Muscle of back (tissue), 11 donors: ENCODE measurements around the gene RABAC1. TPM values are rescaled to one million over a fixed set of nuclear protein-coding genes. Genes with fewer than 3 reads are reported as not detected.
"Not testable (repeated sequence)": the region's sequence is repeated elsewhere in the genome, so short reads cannot be mapped to it uniquely, and the experiment has no call there.

ENCODE experiments used
- DNase-seq, 3 donors: peaks; one replicate each; pipeline versions ENCODE4 v3.0.0 to v3.0.0-alpha.2; 2013
- polyA plus RNA-seq, 10 donors: library from polyadenylated mRNA; unstranded; fragments of 120-200 nt; gene quantifications; one replicate each; pipeline ENCODE4 v1.2.1, GENCODE V29; 2013; ENCODE audit not compliant: insufficient read length in 10 of 10

The RABAC1 gene
- polyA plus RNA-seq, 10 donors, result 44.2 to 104 (median 59.9) TPM

- DNase-seq, result not testable (repeated sequence)
Measured at GRCh38 chr19:41991925-41992569, 32.9 kb upstream of the RABAC1 start.

- DNase-seq, result no peak
Measured at GRCh38 chr19:41991025-41991424, 31.9 kb upstream of the RABAC1 start.

GRCh38 chr19:41990615-41991014 is 31.5 kb upstream of the RABAC1 start:
- no peak for DNase-seq

GRCh38 chr19:41990028-41990427 is 30.9 kb upstream of the RABAC1 start:
- DNase-seq, result no peak

- DNase-seq, result no peak
Measured at GRCh38 chr19:41988947-41989346, 29.8 kb upstream of the RABAC1 start.

- DNase-seq, result no peak
Measured at GRCh38 chr19:41987141-41987860, 28.2 kb upstream of the RABAC1 start.

GRCh38 chr19:41984961-41985360 is 25.8 kb upstream of the RABAC1 start:
- DNase-seq, result no peak

- no peak for DNase-seq
Measured at GRCh38 chr19:41981724-41982123, 22.6 kb upstream of the RABAC1 start.

- no peak for DNase-seq
Measured at GRCh38 chr19:41978470-41978869, 19.3 kb upstream of the RABAC1 start.

GRCh38 chr19:41977916-41978315 is 18.8 kb upstream of the RABAC1 start:
- DNase-seq, result no peak

- DNase-seq, result no peak
Measured at GRCh38 chr19:41974652-41975051, 15.5 kb upstream of the RABAC1 start.

- no peak for DNase-seq
Measured at GRCh38 chr19:41971363-41971762, 12.2 kb upstream of the RABAC1 start.

GRCh38 chr19:41969772-41970458 is 10.8 kb upstream of the RABAC1 start:
- no peak for DNase-seq

GRCh38 chr19:41968751-41969595 is 9.9 kb upstream of the RABAC1 start:
- no peak for DNase-seq

GRCh38 chr19:41967054-41967783 is 8.1 kb upstream of the RABAC1 start:
- DNase-seq, result no peak

- DNase-seq, result no peak
Measured at GRCh38 chr19:41965106-41965505, 6.0 kb upstream of the RABAC1 start.

GRCh38 chr19:41960973-41961372 is 1.9 kb upstream of the RABAC1 start:
- DNase-seq, result no peak

- DNase-seq, result peak; percentile 67 to 94 (median 83)
Measured at GRCh38 chr19:41958367-41959055, 610 bp downstream of the RABAC1 start.

GRCh38 chr19:41957838-41958366 is 1.2 kb downstream of the RABAC1 start:
- DNase-seq, result peak; percentile 64 to 87 (median 75)

GRCh38 chr19:41957161-41957837 is 1.8 kb downstream of the RABAC1 start:
- DNase-seq, result no peak
